Common myeloid progenitor, CD34-positive (primary cell): ENCODE measurements around the gene GRID1.
A peak's percentile ranks its signal among the peaks of the same experiment; 100 is the strongest.

Experiments
- CTCF ChIA-PET: fragments of 350-600 bp; sonication (Branson Sonifier 250); formaldehyde crosslinking; loops from one replicate; lab custom pipeline; 2021; ENCODE audit warnings: antibody characterized with exemption; lab: Charles Lee
- POLR2A ChIA-PET: fragments of 350-600 bp; sonication (Branson Sonifier 250); formaldehyde crosslinking; loops from one replicate; lab custom pipeline; 2021; ENCODE audit warnings: antibody characterized with exemption; lab: Charles Lee
- DNase-seq, 3 donors: peaks; one replicate each; pipeline versions ENCODE4 v3.0.0 to v3.0.0-alpha.2; 2013
- H3K27ac ChIP-seq, 2 experiments: 1 replicate in 1 of 2; 2 replicates in 1 of 2; pipeline ENCODE4 v1.7.0; 2013; ENCODE audit warnings: inconsistent platforms in 2 of 2, low read length in 2 of 2, mild to moderate bottlenecking in 2 of 2, low read depth in 1 of 2, moderate library complexity in 1 of 2; ENCODE audit not compliant: severe bottlenecking in 2 of 2, insufficient read depth in 1 of 2, poor library complexity in 1 of 2
- H3K27me3 ChIP-seq, 5 experiments: replicated peaks in 2 of 5; 1 replicate in 3 of 5; 2 replicates in 2 of 5; pipeline versions ENCODE4 v1.6.1 to v1.7.0; 2013; ENCODE audit warnings: low read length in 4 of 5, mild to moderate bottlenecking in 2 of 5, moderate library complexity in 2 of 5, inconsistent platforms in 1 of 5; ENCODE audit not compliant: insufficient read depth in 5 of 5, control insufficient read depth in 4 of 5
- H3K36me3 ChIP-seq, 4 experiments: 1 replicate in 2 of 4; 2 replicates in 2 of 4; pipeline versions ENCODE4 v1.6.1 to v1.7.0; 2013; ENCODE audit warnings: low read length in 3 of 4, control low read depth in 1 of 4, mild to moderate bottlenecking in 1 of 4; ENCODE audit not compliant: control insufficient read depth in 4 of 4, insufficient read depth in 4 of 4
- H3K4me1 ChIP-seq, 4 experiments: 1 replicate in 3 of 4; 2 replicates in 1 of 4; pipeline versions ENCODE4 v1.6.1 to v1.7.1; 2013; ENCODE audit warnings: low read length in 3 of 4, mild to moderate bottlenecking in 3 of 4, control low read depth in 1 of 4, inconsistent platforms in 1 of 4, moderate library complexity in 1 of 4; ENCODE audit not compliant: control insufficient read depth in 4 of 4, insufficient read depth in 4 of 4; ENCODE audit errors: control extremely low read depth in 1 of 4
- H3K4me3 ChIP-seq, 7 experiments: 1 replicate in 4 of 7; 2 replicates in 3 of 7; pipeline versions ENCODE4 v1.5.1 to v1.7.0; 2013; ENCODE audit warnings: mild to moderate bottlenecking in 7 of 7, low read length in 6 of 7, moderate library complexity in 6 of 7, inconsistent platforms in 2 of 7, low read depth in 2 of 7, control low read depth in 1 of 7; ENCODE audit not compliant: insufficient read depth in 4 of 7, control insufficient read depth in 1 of 7; ENCODE audit errors: extremely low read depth in 1 of 7
- H3K9me3 ChIP-seq, 5 experiments: 1 replicate in 4 of 5; 2 replicates in 1 of 5; pipeline versions ENCODE4 v1.6.1 to v1.7.1; 2013; ENCODE audit warnings: low read length in 4 of 5, mild to moderate bottlenecking in 2 of 5, inconsistent platforms in 1 of 5, low read depth in 1 of 5, moderate library complexity in 1 of 5; ENCODE audit not compliant: control insufficient read depth in 4 of 5, insufficient read depth in 2 of 5; ENCODE audit errors: control extremely low read depth in 1 of 5
- WGBS: methylation state at CpG from one replicate; pipeline ENCODE4 v1.1.5; 2013; ENCODE audit not compliant: insufficient coverage; 5-methylcytosine and 5-hydroxymethylcytosine counted together

The GRID1 gene

DNA sequence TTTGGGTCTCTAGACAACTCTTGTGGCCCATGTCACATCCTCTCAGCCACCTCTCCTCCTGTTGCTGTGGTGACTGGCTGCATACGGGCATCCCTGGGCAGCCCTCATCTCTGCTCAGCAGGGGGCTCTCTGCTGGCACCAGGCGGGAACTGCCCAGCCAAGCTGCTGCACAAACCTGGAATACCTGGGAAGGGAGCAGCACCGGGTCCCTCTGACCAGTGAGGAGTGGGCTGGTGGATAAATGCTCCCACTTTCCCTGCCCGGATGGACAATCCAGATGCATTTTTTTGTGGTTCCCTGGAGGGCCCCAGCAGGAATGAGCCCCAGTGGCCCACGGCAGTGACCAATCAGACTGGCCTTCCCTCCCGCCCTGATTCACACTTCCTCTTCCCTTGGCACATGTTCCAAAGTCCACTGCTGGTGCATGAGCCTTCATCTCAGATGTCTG is 21.9 kb downstream of the GRID1 start:
- Histone ChIP-seq H3K36me3 (no peaks in the 10 kb centered on the region), H3K4me1 (peaks cover 0 to 8% (median 0%) of the 10 kb centered on the region in 4 experiments), H3K27ac (no peak overlapping the region), H3K27me3 (peaks cover 0 to 3% (median 0%) of the 10 kb centered on the region in 5 experiments), H3K4me3 (no peak overlapping the region), H3K9me3 (no peaks in the 10 kb centered on the region)
- ChIA-PET POLR2A (no interaction called here), CTCF (interaction anchor here (1.0 to 2.1 kb wide), 6 partner anchors 11 to 43 kb away, joined by 3 to 8 read pairs (median 4); no protein-coding TSS in a partner anchor)
- 62% methylated on average over 5 of the region's 6 CpGs for WGBS
- DNase-seq, result peak in 2 of 3 donors; percentile 28 to 53

DNA sequence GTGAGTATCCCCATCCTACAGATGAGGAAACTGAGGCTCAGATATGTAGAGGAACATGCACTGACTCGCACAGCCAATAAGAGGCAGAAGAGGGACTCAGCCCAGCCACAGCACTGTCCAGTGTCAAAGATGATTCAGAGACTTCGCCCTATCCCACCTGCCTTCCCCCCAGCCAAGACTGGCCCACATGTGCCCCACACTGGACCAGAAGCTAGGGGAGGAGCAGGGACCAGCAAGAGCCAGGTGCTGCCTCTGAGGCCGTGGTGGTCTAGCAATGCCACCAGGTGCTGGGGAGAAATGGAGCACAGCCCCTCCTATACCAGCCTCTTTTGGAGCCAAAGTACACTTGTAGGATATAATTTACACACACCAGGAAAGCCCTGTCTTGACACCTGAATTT is 22.3 kb downstream of the GRID1 start:
- Histone ChIP-seq H3K36me3 (no peaks in the 10 kb centered on the region), H3K27ac (no peak overlapping the region), H3K4me1 (peaks cover 0 to 8% (median 0%) of the 10 kb centered on the region in 4 experiments), H3K27me3 (peaks cover 0 to 3% (median 0%) of the 10 kb centered on the region in 5 experiments), H3K9me3 (no peaks in the 10 kb centered on the region), H3K4me3 (no peak overlapping the region)
- POLR2A ChIA-PET, result no interaction called here
- WGBS, result 93% methylated on average over 3 of the region's 3 CpGs
- no peak for DNase-seq
- CTCF ChIA-PET, result interaction anchor here (2.1 kb wide), 1 partner anchor 26 kb away, joined by 5 read pairs; no protein-coding TSS in a partner anchor

DNA sequence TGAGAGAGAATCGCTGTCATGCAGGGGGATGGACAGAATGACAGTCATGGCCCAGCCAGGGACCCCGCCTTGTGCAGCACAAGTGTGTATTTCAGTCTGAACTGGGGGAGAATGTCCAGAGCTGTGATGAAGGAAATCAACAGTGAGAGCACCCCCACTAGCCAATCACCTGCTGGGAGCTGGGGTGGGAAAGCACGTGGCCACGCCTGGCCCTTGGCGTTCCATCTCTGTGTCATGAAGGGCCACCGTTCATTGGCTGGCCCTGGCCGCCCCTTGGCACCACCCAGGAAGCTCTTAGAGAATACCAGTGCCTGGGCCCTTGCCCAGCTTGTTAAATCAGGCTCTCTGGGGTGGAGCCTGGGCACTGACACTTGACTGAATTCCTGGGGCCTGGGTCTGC is 22.8 kb downstream of the GRID1 start:
- Histone ChIP-seq H3K9me3 (no peaks in the 10 kb centered on the region), H3K36me3 (no peaks in the 10 kb centered on the region), H3K27ac (no peak overlapping the region), H3K27me3 (peaks cover 0 to 3% (median 0%) of the 10 kb centered on the region in 5 experiments), H3K4me3 (no peak overlapping the region), H3K4me1 (peaks cover 0 to 8% (median 0%) of the 10 kb centered on the region in 4 experiments)
- POLR2A ChIA-PET, result no interaction called here
- CTCF ChIA-PET, result interaction anchor here (1.0 kb wide), 1 partner anchor 252 kb away, joined by 3 read pairs; no protein-coding TSS in a partner anchor
- WGBS, result 92% methylated on average over 7 of the region's 7 CpGs
- DNase-seq, result no peak

DNA sequence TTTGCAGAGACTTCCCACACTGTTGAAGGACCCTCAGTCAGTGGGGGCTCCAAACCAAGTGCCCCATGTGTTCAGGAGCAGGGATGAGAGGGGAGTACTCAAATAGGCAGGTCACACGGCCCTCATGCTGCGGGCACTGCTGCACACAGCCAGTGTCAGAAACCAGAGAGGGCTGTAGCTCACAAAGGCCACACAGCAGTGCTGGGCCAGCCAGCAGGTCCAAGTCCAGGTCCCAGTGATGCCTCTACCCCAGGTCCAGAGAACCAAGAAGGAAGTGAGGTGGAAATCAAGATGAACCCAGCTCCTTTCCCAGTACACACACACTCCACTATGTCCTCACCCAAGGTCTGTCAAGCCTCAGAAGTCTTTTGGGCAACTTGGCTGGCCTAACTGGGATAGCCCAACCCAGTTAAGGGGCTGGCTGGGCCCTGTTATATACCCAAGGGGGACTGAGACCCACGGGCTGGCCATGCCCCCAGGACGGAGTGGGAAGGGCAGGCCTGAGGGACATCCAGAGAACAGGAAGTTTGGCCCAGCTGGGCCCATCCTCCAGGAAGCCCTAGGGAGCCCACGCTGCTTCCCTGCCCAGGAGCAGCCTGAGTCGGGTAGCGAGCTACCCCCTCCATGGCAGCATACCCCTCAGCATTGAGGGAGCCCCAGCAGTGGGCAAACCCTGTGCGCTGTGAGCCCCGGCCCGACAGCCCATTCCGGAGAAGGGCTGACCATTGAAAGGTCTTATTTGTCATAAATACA is 24.3 kb downstream of the GRID1 start:
- H3K4me1 ChIP-seq, result peaks cover 0 to 8% (median 0%) of the 10 kb centered on the region in 4 experiments
- no peak for DNase-seq
- 83% methylated on average over 10 of the region's 11 CpGs for WGBS
- H3K27me3 ChIP-seq, result peaks cover 0 to 3% (median 0%) of the 10 kb centered on the region in 5 experiments
- H3K36me3 ChIP-seq, result no peaks in the 10 kb centered on the region
- CTCF ChIA-PET, result interaction anchor here (0.7 to 1.7 kb wide), 2 partner anchors 12 to 242 kb away, joined by 3 read pairs; no protein-coding TSS in a partner anchor
- H3K9me3 ChIP-seq, result no peaks in the 10 kb centered on the region
- POLR2A ChIA-PET, result no interaction called here
- H3K4me3 ChIP-seq, result no peak overlapping the region
- no peak overlapping the region for H3K27ac ChIP-seq

DNA sequence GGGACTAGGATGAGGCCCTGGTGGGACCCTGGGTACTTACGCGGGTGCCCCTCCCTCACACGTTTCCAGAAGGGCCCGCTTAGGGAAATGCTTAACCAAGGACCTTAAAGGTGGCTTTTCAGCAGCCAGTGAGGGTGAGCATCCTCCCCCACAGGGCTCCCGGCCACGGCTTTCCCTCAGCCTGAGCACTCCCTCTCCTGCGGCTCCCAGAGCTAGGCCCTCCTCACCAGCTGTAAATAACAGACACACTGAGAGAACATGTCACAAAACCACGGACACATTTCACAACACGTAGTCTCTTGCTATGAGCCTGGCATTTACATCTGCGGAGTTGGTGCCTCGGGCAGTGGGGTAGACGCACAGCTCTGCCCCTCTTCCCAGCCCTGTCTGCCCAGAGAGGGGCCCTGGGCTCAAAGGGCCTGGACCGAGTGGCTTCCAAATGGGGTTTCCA is 25.2 kb downstream of the GRID1 start:
- Histone ChIP-seq H3K4me1 (peaks cover 0 to 8% (median 0%) of the 10 kb centered on the region in 4 experiments), H3K27me3 (peaks cover 0 to 3% (median 0%) of the 10 kb centered on the region in 5 experiments), H3K27ac (no peak overlapping the region), H3K4me3 (no peak overlapping the region), H3K36me3 (no peaks in the 10 kb centered on the region), H3K9me3 (no peaks in the 10 kb centered on the region)
- 93% methylated on average over 10 of the region's 13 CpGs for WGBS
- ChIA-PET POLR2A (no interaction called here), CTCF (interaction anchor here (0.7 to 1.7 kb wide), 3 partner anchors 11 to 241 kb away, joined by 3 read pairs; no protein-coding TSS in a partner anchor)
- DNase-seq, result no peak

DNA sequence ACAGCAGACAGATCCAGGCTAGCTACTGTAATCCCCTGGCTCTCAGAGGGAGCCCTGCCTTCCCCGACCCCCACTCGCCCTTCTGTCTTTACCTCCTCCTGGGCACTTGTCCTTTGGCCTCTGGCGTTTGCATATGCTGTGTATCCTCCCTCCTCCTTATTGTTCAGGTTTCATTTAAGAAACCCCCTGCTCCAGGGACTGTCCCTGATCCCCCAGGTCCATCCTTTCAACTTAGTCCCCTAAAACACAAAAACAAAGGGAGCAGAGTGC is 25.7 kb downstream of the GRID1 start:
- peaks cover 0 to 6% (median 0%) of the 10 kb centered on the region in 5 experiments for H3K27me3 ChIP-seq
- H3K9me3 ChIP-seq, result no peaks in the 10 kb centered on the region
- POLR2A ChIA-PET, result no interaction called here
- no peak overlapping the region for H3K27ac ChIP-seq
- 96% methylated on average over 3 of the region's 3 CpGs for WGBS
- no peak overlapping the region for H3K4me3 ChIP-seq
- DNase-seq, result no peak
- no peaks in the 10 kb centered on the region for H3K36me3 ChIP-seq
- H3K4me1 ChIP-seq, result peaks cover 0 to 8% (median 0%) of the 10 kb centered on the region in 4 experiments
- CTCF ChIA-PET, result interaction anchor here (1.6 to 1.7 kb wide), 2 partner anchors 10 to 19 kb away, joined by 3 read pairs; no protein-coding TSS in a partner anchor
